GM03348 (cell line): ENCODE results near the gene SPEN.
"Not testable (repeated sequence)": the region's sequence is repeated elsewhere in the genome, so short reads cannot be mapped to it uniquely, and the experiment has no call there.

Source experiments
- DNase-seq: peaks from one replicate; pipeline ENCODE4 v3.0.0; 2012; ENCODE audit warnings: low spot score

SPEN gene

GRCh38 chr1:15959827-15960446, 112.4 kb downstream of the SPEN start:
- no peak for DNase-seq

DNA sequence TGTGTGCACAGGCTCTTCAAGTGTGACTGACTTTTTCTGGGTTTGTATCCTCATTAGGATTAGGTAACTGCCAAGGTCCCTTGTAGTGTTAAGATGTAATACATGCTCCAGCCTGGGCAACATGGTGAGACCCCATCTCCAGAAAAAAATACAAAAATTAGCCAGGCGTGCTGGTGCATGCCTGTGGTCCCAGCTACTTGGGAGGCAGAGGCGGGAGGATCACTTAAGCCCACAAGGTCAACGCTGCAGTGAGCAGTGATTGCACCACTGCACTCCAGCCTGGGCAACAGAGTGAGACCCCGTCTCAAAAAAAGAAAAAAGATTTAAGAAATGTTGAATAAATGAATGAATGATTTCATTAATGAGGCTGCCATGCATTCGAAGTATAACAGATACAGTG, 113.3 kb downstream of the SPEN start:
- DNase-seq = no peak

GRCh38 chr1:15961492-15961891, 114.0 kb downstream of the SPEN start:
- DNase-seq = no peak

- DNase-seq = no peak
These were observed 114.7 kb downstream of the SPEN start for GRCh38 chr1:15962176-15962575.

DNA sequence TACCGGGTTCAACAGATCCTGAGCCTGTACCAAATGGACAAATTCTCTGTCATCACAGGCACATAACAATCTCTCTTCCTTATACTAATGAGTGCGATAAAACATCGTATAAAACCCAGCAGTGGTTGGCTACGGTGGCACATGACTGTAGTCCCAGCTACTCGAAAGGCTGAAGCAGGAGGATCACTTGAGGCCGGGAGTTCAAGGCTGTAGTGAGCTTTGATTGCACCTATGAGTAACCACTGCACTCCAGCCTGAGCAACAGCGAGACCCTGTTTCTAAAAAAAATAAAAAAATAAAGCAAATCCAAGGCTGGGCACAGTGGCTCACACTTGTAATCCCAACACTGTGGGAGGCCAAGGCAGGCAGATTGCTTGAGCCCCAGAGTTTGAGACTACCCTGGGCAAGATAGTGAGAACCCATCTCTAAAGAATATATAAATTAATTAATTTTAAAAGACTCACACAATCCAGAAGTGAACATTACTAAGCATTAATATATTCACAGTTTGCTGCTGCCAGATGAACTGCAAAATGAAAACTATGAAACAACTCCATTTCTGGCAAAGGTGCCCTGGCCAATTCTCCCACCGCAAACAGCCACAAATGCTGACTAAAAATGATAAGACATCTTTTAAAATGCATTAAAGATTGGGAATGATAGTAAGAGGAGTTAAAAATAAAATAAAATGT, 115.3 kb downstream of the SPEN start:
- no peak for DNase-seq

- no peak for DNase-seq
These were observed 116.0 kb downstream of the SPEN start for GRCh38 chr1:15963363-15963967.

DNA sequence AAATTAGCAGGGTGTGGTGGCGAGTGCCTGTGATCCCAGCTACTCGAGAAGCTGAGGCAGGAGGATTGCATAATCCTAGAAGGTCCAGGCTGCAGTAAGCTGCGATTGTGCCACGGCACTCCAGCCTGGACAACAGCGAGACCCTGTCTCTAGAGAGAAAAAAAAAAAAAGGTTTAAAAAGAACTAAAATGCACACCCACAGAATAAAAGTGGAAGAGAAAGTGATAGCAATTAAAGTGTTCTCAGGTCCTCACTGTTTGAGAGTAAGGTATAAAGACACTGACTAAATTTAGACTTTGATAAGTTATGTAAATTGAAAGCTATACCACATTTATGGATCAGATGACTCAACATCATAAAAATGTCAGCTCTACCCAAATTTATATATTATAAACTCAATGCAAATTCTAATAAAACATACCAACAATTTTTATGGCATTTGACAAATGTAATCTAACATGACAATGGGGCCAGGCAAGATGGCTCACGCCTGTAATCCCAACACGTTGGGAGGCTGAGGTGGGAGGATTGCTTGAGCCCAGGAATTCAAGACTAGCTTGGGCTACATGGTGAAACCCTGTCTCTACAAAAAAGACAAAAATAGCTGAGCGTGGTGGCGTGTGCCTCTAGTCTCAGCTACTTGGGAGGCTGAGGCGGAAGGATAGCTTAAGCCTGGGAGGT, 116.6 kb downstream of the SPEN start:
- no peak for DNase-seq

DNA sequence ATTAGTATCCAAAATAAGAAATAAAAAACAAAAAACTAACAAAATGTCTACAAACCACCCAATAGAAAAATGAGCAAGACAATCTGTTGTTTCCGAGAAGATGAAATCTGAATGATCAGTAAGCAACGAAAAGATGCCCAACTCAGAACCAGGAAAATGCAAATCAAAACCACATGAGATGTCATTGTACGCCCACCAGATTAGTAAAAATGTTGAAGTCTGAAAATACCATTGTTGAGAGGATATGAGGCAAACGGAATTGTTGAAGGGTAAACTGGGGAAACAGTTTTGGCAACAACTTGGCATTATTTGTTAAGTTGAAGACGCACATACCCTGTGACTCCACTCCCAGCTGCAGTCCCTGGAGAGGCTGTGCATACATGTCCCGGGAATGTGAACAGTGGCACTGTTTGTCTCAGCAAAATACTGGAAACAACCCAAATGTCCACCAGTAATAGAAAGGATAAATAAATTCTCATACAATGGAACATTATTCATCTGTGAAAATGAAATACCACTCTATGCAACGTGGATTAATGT, 117.8 kb downstream of the SPEN start:
- DNase-seq = peak; percentile 67

GRCh38 chr1:15966081-15966955, 118.8 kb downstream of the SPEN start:
- DNase-seq = peak; percentile 57

DNA sequence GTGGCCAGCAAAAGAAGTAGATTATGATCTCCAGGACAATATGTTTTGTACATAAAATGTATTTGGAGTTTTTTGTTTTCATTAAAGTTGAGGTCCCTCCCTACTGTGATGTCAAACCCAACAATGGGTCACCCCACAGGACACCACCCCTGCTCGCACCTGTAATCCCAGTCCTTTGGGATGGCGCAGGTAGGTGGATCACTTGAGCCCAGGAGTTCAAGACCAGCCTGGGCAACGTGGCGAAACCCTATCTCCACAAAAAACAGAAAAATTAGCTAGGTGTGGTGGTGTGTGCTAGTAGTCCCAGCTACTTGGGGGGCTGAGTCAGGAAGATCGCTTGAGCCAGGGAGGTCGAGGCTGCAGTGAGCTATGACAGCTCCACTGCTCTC, 119.4 kb downstream of the SPEN start:
- DNase-seq = no peak

DNA sequence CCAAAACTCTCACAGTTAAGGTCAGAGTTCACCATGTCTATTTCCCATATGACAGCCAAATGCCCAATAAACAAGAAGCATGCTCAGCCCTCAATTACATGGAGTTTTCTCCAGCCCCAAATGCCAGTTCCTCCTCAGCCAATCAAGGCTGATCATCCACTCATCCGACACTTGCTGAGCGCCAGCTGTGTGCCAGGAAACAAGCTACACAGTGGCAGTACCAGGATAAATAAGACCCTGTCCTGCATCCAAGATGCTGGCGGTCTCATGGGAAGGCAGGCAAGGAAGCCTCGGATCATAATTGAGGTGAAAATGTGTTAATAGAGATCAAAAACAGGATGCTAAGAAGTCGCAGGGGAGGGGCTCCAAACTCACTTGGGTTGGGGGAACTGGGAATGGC, 120.7 kb downstream of the SPEN start:
- no peak for DNase-seq

- no peak for DNase-seq
These were observed 121.9 kb downstream of the SPEN start for GRCh38 chr1:15969321-15969880.

DNA sequence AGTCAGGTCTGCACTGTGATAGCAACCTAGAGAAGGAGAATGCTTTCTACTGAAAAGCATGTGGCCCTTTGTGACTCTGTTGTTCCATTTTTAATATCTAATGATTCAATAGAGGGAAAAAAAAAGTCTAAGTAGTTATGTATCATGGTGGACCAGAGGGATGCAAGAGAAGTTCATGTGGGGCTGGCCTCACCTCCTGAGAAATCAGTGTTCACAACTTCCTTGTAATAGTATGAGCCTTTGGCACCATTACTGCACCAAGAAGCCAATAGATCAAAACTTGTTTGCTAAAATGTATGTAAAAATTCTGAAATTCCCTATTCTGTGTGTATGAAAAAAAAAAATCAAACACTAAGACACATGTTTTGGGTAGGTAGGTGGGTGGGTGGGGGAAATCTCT, 123.4 kb downstream of the SPEN start:
- no peak for DNase-seq

DNA sequence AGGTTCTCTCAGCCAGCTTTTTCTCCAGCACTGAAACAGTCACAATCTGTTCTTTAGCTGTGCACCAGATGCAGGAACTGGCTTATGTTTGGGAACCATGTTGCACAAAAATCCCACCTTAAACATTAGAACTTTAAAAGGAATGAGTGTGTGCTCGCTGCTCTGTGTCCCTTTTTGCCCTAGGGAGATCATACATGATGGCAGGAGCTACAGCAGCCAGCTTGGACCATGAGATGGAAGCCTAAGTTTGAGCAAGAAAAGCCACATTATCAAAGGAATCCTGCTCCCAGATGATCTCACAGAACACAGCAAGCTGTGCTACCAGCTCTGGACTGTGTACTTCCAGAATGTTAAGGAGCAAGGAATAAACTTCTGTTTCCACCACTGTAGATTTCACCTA, 124.9 kb downstream of the SPEN start:
- DNase-seq = no peak

- no peak for DNase-seq
These were observed 126.3 kb downstream of the SPEN start for GRCh38 chr1:15973772-15974171.

DNA sequence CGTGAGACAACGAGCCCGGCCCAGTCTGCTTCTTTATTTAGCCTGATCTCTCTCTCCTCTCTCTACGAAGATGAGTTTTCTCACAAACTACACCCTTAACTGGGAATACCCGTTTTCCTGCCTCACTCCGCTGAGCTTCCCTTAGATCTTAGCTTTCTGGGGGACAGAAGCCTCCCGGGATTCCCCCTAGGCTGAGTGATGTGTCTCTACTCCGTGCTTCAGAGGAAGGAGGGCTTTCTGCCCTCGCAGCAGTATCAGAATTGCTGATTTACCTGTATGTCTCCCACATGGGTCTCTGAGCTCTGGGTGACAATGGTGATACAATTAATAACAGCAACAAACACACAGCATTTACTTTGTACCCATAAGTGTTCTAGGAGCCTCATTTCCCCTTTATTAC, 127.3 kb downstream of the SPEN start:
- no peak for DNase-seq

DNA sequence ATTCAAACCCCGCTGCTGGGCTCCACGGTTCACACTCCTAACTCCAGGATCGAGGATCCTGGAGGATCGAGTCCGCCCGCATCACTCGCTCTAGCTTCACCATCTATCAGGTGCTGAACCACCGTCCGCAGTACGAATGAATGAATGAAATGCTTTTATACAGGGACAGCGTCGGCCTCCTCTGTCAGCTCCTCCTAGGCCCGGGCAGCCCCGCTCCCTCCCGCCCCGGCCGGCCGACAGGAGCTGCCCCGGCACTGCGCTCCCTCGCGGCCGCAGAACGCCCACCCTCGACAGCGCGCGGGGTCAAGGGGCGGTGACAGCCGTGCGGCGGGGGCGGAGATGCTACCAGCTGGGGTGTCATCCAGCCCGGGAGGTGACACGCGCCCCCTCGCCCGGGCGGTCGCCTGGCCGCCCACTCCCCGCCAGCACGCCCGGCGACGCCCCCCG, 127.9 kb downstream of the SPEN start:
- DNase-seq = peak; percentile 82

DNA sequence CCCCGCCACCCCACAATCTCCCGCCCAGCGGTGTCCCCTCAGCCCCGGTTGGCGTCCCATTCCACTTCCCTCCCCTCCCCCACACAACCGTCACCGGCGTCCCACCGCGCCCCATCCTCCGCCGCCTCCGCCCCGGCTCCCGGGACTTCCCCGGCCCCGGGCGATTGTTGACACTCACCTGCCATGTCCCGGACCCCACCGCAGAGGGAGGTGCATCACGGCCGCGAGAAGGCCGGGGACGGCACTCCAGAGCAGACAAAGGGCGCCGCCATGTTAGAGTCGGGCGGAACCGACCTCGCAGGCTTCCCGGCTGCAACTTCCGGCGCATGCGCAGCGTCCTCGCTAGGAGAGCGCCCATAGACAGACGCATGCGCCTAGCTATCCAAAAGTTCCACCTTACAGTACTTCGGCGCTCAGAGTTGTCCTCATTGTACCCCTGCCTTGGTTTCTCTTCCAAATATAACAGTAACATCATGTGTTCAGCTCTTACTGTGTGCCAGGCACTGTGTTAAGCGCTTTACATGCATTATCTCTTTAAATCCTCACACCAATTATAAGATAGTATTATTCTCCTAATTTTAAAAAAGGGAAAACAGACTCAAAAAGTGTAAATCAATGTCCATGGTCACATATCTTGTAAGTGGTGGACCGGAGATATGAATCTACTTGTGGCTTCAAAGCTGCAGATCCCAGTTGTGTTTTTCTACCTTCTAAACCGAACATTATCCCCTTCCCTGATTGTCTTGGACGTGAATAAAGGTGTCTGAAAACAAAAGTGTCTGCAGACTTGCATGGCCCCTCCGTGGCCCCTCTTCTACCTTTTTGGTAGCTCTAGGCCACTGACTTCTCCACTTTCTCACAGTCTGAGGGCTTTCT, 128.5 kb downstream of the SPEN start, which contains the start of gene ZBTB17:
ZBTB17 (minus strand) TSS at position 297 of the 876 bp plus-strand sequence. CDS start 27,606 bp downstream, outside the sequence.
- peak; percentile 99 for DNase-seq

DNA sequence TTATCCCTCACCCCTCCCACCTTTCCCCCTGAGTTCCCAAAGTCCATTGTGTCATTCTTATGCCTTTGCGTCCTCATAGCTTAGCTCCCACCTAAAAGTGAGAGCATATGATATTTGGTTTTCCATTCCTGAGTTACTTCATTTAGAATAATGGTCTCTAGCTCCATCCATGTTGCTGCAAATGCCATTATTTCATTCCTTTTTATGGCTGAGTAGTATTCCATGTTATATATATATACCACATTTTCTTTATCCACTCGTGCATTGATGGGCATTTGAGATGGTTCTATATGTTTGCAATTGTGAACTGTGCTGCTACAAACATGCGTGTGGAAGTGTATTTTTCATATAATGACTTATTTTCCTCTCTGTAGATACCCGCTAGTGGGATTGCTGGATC, 130.4 kb downstream of the SPEN start:
- not testable (repeated sequence) for DNase-seq

DNA sequence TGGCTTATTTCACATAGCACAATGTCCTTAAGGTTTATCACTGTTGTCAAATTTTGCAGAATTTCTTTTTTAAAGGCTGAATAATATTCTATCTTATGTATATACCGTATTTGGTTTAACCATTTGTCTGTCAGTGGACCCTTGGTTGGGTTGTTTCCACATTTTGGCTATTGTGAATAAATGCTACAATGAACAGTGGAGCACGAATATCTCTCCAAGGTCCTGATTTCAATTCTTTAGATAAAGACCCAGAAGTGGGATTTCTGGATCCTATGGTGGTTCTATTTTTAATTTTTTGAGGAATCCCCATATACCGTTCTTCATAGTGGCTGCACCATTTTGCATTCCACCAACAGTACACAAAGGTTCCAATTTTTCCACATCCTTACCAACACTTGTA, 134.2 kb downstream of the SPEN start:
- DNase-seq = no peak
